SK-N-MC (cell line): Measurements from ENCODE around the gene PHACTR2.
"Not testable (repeated sequence)": the region's sequence is repeated elsewhere in the genome, so short reads cannot be mapped to it uniquely, and the experiment has no call there.

ENCODE experiments used
- DNase-seq: peaks from one replicate; pipeline ENCODE4 v3.0.0-alpha.2; 2011; ENCODE audit warnings: low read depth, low spot score
- H3K27ac ChIP-seq: fragments of 200-600 bp; sonication (generic); 2 replicates; pipeline ENCODE4 v1.5.1; 2016; ENCODE audit warnings: mixed run types
- H3K36me3 ChIP-seq: fragments of 200-600 bp; sonication (generic); 2 replicates; pipeline ENCODE4 v1.6.1; 2017; ENCODE audit warnings: antibody characterized with exemption, low read length, mixed read lengths; ENCODE audit not compliant: insufficient read depth
- H3K4me3 ChIP-seq: fragments of 200-600 bp; sonication (generic); 2 replicates; pipeline ENCODE4 v1.5.1; 2016
- H3K9ac ChIP-seq: fragments of 200-600 bp; sonication (generic); 2 replicates; pipeline ENCODE4 v1.8.0; 2017; ENCODE audit warnings: mixed run types, mixed read lengths; ENCODE audit not compliant: insufficient read length
- H3K9me3 ChIP-seq: fragments of 200-600 bp; sonication (generic); 2 replicates; pipeline ENCODE4 v1.6.1; 2017; ENCODE audit warnings: low read depth, mild to moderate bottlenecking, antibody characterized with exemption, low read length, moderate library complexity, mixed read lengths
- EZH2 ChIP-seq: fragments of 200-600 bp; sonication (generic); IDR thresholded peaks from one replicate; pipeline ENCODE4 v1.6.1; 2017; ENCODE audit warnings: antibody characterized with exemption
- FOXP2 ChIP-seq: optimal IDR thresholded peaks from 2 replicates; pipeline ENCODE3; 2011; ENCODE audit warnings: mild to moderate bottlenecking, moderate library complexity; ENCODE audit not compliant: insufficient read depth; ENCODE audit errors: extremely low read length, control extremely low read depth
- POLR2AphosphoS5 ChIP-seq: IDR thresholded peaks from 2 replicates; pipeline ENCODE4 v1.6.1; 2012; ENCODE audit warnings: mild to moderate bottlenecking, low read depth, low read length, borderline replicate concordance

Gene PHACTR2

DNA sequence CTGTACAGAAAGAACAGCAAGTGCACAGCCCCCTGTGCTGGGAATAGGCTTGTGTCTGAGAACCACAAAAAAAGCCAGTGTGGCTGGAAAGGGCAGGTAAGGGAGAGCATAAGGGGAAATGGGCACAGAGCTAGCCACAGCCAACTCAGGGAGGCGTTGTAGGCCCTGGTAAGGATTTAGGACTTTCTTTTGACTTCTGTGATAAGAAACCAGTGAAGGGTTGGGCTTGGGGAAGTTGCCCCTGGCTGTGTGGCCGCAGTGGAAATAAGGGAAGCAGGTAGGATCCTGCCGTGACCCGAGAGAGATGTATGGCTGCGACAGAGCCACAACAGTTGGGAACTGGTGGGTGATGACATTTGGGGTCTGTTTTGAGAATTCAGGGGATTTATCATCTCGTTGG is 30.0 kb upstream of the PHACTR2 start:
- Histone ChIP-seq H3K36me3 (no peaks in the 10 kb centered on the region), H3K9ac (no peak overlapping the region), H3K9me3 (no peaks in the 10 kb centered on the region), H3K4me3 (no peak overlapping the region), H3K27ac (no peak overlapping the region)
- DNase-seq = no peak
- TF ChIP-seq POLR2AphosphoS5 = no peak
- no peak for TF ChIP-seq EZH2
- no peak for TF ChIP-seq FOXP2

DNA sequence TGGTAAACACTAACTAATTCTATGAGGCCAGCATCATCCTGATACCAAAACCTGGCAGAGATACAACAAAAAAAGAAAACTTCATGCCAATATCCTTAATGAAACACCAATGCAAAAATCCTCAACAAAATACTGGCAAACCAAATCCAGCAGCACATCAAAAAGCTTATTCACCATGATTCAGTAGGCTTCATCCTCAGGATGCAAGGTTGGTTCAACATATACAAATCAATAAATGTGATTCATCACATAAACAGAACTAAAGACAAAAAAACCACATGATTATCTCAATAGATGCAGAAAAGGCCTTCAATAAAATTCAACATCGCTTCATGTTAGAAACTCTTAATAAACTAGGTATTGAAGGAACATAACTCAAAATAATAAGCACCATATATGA is 28.4 kb upstream of the PHACTR2 start:
- not testable (repeated sequence) for DNase-seq, H3K4me3 ChIP-seq, H3K9ac ChIP-seq, H3K9me3 ChIP-seq, H3K27ac ChIP-seq, H3K36me3 ChIP-seq

DNA sequence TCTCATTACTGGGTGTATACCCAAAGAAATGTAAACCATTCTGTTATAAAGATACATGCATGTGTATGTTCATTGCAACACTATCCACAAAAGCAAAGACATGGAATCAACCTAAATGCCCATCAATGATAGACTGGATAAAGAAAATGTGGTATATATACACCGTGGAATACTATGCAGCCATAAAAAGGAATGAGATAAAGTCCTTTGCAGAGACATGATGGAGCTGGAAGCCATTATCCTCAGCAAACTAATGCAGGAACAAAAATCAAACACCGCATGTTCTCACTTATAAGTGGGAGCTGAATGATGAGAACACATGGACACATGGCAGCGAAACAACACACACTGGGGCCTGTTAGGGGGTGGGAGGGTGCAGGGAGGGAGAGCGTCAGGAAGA is 26.4 kb upstream of the PHACTR2 start:
- not testable (repeated sequence) for DNase-seq, H3K36me3 ChIP-seq, H3K27ac ChIP-seq, H3K9ac ChIP-seq, H3K4me3 ChIP-seq, H3K9me3 ChIP-seq

DNA sequence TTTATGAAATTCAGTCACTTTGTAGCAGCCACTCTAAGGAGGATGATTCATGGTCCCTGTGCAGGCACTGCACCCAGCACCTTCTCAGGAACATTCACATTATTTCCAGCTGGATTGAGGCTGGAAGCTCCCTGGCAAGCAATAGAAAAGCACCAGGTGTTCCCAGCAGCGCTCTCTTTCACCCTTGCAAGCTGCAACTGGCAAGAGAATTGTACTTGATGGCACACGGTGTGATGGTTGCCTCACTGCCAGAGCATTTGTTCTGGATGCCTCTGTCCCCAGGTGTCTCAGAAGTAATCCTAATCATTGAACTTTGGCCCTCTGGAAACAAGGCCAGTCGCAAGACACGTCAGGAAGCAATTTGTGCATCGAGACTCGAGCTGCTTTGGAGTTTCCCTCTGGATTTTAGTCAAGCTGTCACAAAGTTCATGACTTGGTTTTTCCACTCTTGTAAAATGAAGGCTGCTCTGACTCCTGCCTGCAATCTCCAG is 24.9 kb upstream of the PHACTR2 start:
- Histone ChIP-seq H3K4me3 (no peak overlapping the region), H3K9ac (no peak overlapping the region), H3K27ac (no peak overlapping the region), H3K36me3 (no peaks in the 10 kb centered on the region), H3K9me3 (no peaks in the 10 kb centered on the region)
- TF ChIP-seq EZH2 (no peak), FOXP2 (no peak), POLR2AphosphoS5 (no peak)
- no peak for DNase-seq

DNA sequence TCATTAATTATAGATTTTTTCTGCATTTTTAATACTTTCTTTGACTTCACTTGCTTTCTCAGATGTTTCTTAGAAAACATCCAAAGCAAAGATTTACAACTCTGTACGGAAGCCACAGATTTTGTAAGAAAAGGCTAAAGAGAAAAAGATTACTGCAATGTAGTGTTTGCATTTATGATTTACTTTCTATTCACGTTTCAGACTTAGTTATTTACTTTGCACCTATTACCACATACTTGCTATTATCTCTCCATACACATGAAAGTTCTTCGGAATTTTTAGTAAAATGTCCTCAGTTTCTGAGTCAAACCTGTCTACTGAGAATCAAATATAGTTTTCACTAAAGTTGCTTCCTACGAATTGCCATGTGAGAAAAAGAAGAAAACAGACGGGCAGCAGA is 22.2 kb upstream of the PHACTR2 start:
- no peak for DNase-seq
- no peak overlapping the region for H3K9ac ChIP-seq
- no peaks in the 10 kb centered on the region for H3K36me3 ChIP-seq
- no peak overlapping the region for H3K27ac ChIP-seq
- TF ChIP-seq POLR2AphosphoS5 = no peak
- no peak for TF ChIP-seq FOXP2
- no peak for TF ChIP-seq EZH2
- no peak overlapping the region for H3K4me3 ChIP-seq
- H3K9me3 ChIP-seq = no peaks in the 10 kb centered on the region

DNA sequence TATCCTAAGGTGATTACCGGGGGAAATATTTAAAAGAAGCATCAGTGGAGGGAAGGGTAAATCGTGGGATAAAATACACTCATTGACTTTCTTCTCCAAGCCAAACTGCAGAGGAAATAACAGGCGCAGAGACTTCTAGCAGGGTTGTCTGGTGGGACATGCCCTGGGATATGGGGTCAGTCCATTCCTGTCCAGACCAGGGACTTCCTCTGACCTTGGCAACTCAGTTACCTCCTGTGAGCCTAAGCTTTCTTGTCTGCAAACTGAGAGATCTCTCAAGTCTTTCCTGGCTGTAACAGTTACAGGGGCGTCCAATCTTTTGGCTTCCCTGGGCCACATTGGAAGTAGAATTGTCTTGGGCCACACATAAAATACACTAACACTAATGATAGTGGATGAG is 21.7 kb upstream of the PHACTR2 start:
- H3K27ac ChIP-seq = no peak overlapping the region
- no peak overlapping the region for H3K9ac ChIP-seq
- H3K4me3 ChIP-seq = no peak overlapping the region
- H3K36me3 ChIP-seq = no peaks in the 10 kb centered on the region
- TF ChIP-seq EZH2 = no peak
- no peak for TF ChIP-seq POLR2AphosphoS5
- no peak for TF ChIP-seq FOXP2
- DNase-seq = no peak
- no peaks in the 10 kb centered on the region for H3K9me3 ChIP-seq

DNA sequence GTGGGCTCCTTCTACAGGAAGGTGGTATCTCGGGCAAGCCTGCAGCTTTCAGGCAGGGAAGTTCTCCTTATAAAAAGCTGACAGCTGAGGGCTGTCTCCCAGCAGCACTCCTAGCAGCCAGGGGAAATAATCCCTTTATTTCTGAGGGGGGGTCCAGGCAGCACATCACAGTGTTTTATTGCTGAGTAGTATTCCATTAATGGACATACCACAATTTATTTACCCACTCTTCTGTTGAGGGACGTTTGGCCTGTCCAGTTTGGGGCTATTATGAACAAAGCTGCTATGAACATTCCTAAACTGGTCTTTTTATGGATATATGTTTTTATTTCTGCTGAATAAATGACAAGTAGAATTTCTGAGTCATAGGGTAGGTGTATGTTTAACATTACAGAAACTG is 20.0 kb upstream of the PHACTR2 start:
- TF ChIP-seq FOXP2 (no peak), EZH2 (no peak), POLR2AphosphoS5 (no peak)
- no peak overlapping the region for H3K4me3 ChIP-seq
- no peak overlapping the region for H3K9ac ChIP-seq
- no peaks in the 10 kb centered on the region for H3K9me3 ChIP-seq
- H3K36me3 ChIP-seq = no peaks in the 10 kb centered on the region
- H3K27ac ChIP-seq = no peak overlapping the region
- no peak for DNase-seq

DNA sequence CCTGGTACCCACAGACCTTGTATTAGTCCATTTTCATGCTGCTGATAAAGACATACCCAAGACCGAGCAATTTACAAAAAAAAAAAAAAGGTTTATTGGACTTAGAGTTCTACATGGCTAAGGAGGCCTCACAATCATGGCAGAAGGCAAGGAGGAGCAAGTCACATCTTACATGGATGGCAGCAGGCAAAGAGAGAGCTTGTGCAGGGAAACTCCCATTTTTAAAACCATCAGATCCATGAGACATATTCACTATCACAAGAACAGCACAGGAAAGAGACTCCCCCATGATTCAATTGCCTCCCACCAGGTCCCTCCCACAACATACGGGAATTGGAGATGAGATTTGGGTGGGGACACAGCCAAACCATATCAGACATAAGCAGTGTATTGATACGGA is 17.6 kb upstream of the PHACTR2 start:
- H3K36me3 ChIP-seq, DNase-seq, H3K27ac ChIP-seq, H3K9ac ChIP-seq, H3K9me3 ChIP-seq, H3K4me3 ChIP-seq: not testable (repeated sequence)

DNA sequence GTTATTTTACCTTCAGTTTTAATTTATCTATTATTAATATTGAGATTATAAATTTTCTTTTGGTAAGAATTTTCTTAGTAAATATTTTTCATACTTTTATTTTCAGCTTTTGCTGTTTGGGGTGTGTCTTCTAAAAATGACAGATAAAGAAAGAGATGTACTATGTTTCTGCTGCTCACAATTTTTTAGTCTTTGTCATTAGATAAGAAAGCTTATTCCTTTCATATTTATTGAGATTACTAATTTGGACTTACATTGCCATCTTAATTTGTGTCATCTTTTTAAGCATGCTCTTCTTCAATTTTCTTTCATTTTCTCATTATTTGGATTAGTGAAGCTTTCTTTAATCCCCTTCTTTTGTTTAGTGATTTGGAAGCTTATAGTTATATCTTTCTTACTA is 13.6 kb upstream of the PHACTR2 start:
- no peak for DNase-seq
- Histone ChIP-seq H3K4me3 (no peak overlapping the region), H3K9me3 (no peaks in the 10 kb centered on the region), H3K27ac (no peak overlapping the region), H3K36me3 (no peaks in the 10 kb centered on the region), H3K9ac (no peak overlapping the region)
- TF ChIP-seq POLR2AphosphoS5 (no peak), EZH2 (no peak), FOXP2 (no peak)

DNA sequence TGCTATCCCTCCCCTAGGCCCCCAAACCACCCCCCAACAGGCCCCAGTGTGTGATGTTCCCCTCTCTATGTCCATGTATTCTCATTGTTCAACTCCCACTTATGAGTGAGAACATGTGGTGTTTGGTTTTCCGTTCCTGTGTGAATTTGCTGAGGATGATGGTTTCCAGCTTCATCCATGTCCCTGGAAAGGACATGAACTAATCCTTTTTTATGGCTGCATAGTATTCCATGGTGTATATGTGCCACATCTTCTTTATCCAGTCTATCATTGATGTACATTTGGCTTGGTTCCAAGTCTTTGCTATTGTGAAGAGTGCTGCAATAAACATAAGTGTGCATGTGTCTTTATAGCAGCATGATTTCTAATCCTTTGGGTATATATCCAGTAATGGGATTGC is 11.8 kb upstream of the PHACTR2 start:
- not testable (repeated sequence) for H3K9ac ChIP-seq, H3K4me3 ChIP-seq, H3K36me3 ChIP-seq, DNase-seq, H3K27ac ChIP-seq, H3K9me3 ChIP-seq

DNA sequence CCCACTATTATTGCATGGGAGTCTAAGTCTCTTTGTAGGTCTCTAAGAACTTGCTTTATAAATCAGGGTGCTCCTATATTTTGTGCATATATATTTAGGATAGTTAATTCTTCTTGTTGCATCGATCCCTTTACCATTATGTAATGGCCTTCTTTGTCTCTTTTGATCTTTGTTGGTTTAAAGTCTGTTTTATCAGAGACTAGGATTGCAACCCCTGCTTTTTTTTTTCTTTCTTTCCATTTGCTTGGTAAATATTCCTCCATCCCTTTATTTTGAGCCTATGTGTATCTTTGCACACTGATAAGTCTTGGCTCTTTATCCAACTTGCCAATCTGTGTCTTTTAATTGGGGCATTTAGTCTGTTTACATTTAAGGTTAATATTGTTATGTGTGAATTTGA is 8.3 kb upstream of the PHACTR2 start:
- H3K9ac ChIP-seq, H3K36me3 ChIP-seq, H3K27ac ChIP-seq, H3K9me3 ChIP-seq, DNase-seq, H3K4me3 ChIP-seq: not testable (repeated sequence)
